Subcutaneous abdominal adipose tissue (tissue), 5 donors: ENCODE data around the gene MFAP3L.

Source experiments
- H3K27ac ChIP-seq: one replicate; pipeline ENCODE4 v1.7.0; 2013; ENCODE audit warnings: low read depth, mild to moderate bottlenecking, inconsistent platforms, low read length, moderate library complexity
- H3K27me3 ChIP-seq, 5 donors: one replicate each; pipeline ENCODE4 v1.7.0; 2013; ENCODE audit warnings: low read length in 5 of 5, inconsistent platforms in 1 of 5; ENCODE audit not compliant: control insufficient read depth in 5 of 5, insufficient read depth in 4 of 5
- H3K36me3 ChIP-seq, 5 donors: one replicate each; pipeline ENCODE4 v1.7.0; 2013; ENCODE audit warnings: low read length in 5 of 5; ENCODE audit not compliant: control insufficient read depth in 5 of 5, insufficient read depth in 5 of 5
- H3K4me1 ChIP-seq, 5 donors: one replicate each; pipeline ENCODE4 v1.7.0; 2013; ENCODE audit warnings: low read length in 5 of 5, mild to moderate bottlenecking in 3 of 5, moderate library complexity in 1 of 5; ENCODE audit not compliant: control insufficient read depth in 5 of 5, insufficient read depth in 5 of 5
- H3K4me3 ChIP-seq, 5 donors: one replicate each; pipeline ENCODE4 v1.7.0; 2013; ENCODE audit warnings: low read length in 5 of 5, low read depth in 1 of 5
- H3K9ac ChIP-seq, 5 donors: one replicate each; pipeline ENCODE4 v1.7.0; 2013; ENCODE audit warnings: low read length in 5 of 5, mild to moderate bottlenecking in 4 of 5, moderate library complexity in 3 of 5
- H3K9me3 ChIP-seq, 5 donors: one replicate each; pipeline ENCODE4 v1.7.0; 2013; ENCODE audit warnings: low read length in 5 of 5; ENCODE audit not compliant: control insufficient read depth in 5 of 5
- donor health status: healthy.
- donor health status: healthy.
- donor health status: healthy.
- donor health status: healthy.
- donor health status: healthy.

Gene MFAP3L

GRCh38 chr4:169975131-169975837, 50.9 kb downstream of the MFAP3L start:
- Histone ChIP-seq H3K36me3 (no peaks in the 10 kb centered on the region), H3K9ac (no peak overlapping the region), H3K9me3 (no peaks in the 10 kb centered on the region), H3K27ac (no peak overlapping the region), H3K4me1 (no peaks in the 10 kb centered on the region), H3K27me3 (peaks cover 0 to 6% (median 0%) of the 10 kb centered on the region in 5 donors), H3K4me3 (no peak overlapping the region)

GRCh38 chr4:169971456-169972015, 54.7 kb downstream of the MFAP3L start:
- Histone ChIP-seq H3K36me3 (no peaks in the 10 kb centered on the region), H3K4me1 (no peaks in the 10 kb centered on the region), H3K9ac (no peak overlapping the region), H3K27ac (no peak overlapping the region), H3K9me3 (no peaks in the 10 kb centered on the region), H3K27me3 (peaks cover 0 to 3% (median 0%) of the 10 kb centered on the region in 5 donors), H3K4me3 (no peak overlapping the region)

DNA sequence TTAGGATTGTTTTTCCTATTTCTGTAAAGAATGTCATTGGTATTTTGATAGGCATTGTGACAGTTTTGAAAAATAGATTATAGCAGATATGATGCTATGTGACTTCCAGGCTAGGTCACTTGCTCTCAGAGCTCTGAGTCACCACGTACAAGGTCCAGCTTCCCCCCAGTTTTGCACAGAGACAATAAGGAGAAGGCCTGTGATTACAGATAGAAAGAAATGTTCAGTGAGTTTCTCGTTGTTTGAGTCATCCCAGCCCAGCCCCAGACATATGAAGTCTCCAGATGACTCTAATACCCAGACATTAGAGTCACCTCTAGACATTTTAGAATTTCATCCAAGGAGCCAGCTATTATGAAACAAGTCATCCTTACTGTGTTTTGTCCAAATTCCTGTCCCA, 57.2 kb downstream of the MFAP3L start:
- no peaks in the 10 kb centered on the region for H3K36me3 ChIP-seq
- no peak overlapping the region for H3K27ac ChIP-seq
- H3K9me3 ChIP-seq: no peaks in the 10 kb centered on the region
- H3K27me3 ChIP-seq: no peaks in the 10 kb centered on the region
- H3K4me3 ChIP-seq: no peak overlapping the region
- no peak overlapping the region for H3K9ac ChIP-seq
- no peaks in the 10 kb centered on the region for H3K4me1 ChIP-seq

- Histone ChIP-seq H3K36me3 (no peaks in the 10 kb centered on the region), H3K4me3 (no peak overlapping the region), H3K9ac (no peak overlapping the region), H3K27me3 (no peaks in the 10 kb centered on the region), H3K9me3 (no peaks in the 10 kb centered on the region), H3K27ac (no peak overlapping the region), H3K4me1 (no peaks in the 10 kb centered on the region)
Measured at GRCh38 chr4:169963998-169964397, 62.2 kb downstream of the MFAP3L start.

DNA sequence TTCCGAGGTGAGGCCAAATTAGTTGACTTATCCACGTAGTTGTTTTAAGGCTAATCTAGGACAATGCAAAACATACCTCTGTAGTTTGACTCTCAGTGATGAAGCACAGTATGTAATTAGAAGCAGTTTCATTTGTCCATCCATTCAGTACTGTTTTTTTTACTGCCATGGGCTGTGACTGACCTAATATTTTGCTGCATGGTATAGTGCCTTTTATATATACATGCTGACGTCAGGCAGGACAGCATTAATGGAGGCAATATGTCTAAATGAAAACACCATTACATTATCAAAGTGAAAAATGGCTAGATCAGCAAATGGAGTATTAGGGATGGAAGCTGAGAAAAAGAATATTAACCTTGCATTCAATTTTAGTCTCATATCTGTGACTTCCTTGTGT, 66.9 kb downstream of the MFAP3L start:
- no peak overlapping the region for H3K27ac ChIP-seq
- H3K27me3 ChIP-seq: no peaks in the 10 kb centered on the region
- no peaks in the 10 kb centered on the region for H3K4me1 ChIP-seq
- no peaks in the 10 kb centered on the region for H3K9me3 ChIP-seq
- no peak overlapping the region for H3K9ac ChIP-seq
- no peak overlapping the region for H3K4me3 ChIP-seq
- no peaks in the 10 kb centered on the region for H3K36me3 ChIP-seq

DNA sequence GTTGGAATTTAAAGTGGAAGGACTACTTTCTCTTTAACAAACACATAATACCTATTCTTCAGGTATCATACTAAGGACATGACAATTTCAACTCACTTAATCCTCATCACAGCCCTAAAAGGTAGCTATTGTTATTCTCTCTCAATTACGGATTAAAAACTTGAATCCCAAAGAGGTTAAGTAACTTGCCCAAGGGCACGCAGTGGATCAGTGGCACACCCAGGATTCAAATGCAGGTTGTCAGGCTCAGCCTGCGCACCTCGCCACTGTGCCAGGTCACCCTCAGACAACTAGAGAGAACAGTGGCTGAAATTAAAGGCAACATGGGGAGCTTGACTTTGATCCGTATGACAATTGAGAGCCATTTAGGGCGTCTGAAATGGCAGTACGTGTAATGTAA, 67.6 kb downstream of the MFAP3L start:
- H3K4me3 ChIP-seq: no peak overlapping the region
- H3K9me3 ChIP-seq: no peaks in the 10 kb centered on the region
- no peak overlapping the region for H3K9ac ChIP-seq
- no peaks in the 10 kb centered on the region for H3K4me1 ChIP-seq
- H3K27me3 ChIP-seq: no peaks in the 10 kb centered on the region
- H3K36me3 ChIP-seq: no peaks in the 10 kb centered on the region
- H3K27ac ChIP-seq: no peak overlapping the region

DNA sequence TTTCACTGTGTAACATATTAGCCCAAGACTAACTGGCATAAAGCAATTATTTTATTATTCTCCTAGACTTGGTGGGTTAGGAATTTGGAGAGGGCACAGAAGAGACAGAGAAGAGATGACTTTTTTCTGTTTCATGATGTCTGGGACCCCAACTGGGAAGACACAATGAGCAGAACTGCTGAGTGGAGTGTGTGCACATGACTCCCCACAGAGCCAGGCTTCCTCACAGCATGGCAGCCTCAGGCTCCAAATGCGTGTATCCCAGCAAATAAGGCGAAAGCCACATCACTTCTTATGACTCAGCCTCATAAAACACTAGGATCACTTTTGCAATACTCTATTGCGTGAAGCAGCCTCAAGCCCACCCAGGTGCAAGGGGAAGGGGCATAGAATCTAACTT, 68.4 kb downstream of the MFAP3L start:
- H3K27ac ChIP-seq: no peak overlapping the region
- H3K27me3 ChIP-seq: no peaks in the 10 kb centered on the region
- no peak overlapping the region for H3K4me3 ChIP-seq
- H3K4me1 ChIP-seq: peaks cover 0 to 3% (median 0%) of the 10 kb centered on the region in 5 donors
- H3K36me3 ChIP-seq: no peaks in the 10 kb centered on the region
- H3K9ac ChIP-seq: no peak overlapping the region
- no peaks in the 10 kb centered on the region for H3K9me3 ChIP-seq

GRCh38 chr4:169956091-169956843, 69.9 kb downstream of the MFAP3L start:
- H3K4me3 ChIP-seq: no peak overlapping the region

DNA sequence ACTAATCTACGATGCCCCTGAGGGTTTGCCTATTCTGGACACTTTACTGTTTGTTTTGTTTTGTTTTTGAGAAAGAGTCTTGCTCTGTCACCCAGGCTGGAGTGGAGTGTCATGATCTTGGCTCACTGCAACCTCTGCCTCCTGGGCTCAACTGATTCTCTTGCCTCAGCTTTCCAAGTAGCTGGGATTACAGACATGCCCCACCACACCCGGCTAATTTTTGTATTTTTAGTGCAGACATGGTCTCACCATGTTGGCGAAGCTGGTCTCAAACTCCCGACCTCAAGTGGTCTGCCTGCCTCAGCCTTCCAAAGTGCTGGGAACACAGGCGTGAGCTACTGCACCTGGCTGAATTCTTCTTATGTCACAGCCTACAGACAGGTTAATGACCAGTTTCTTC, 70.7 kb downstream of the MFAP3L start:
- peaks cover 0 to 3% (median 0%) of the 10 kb centered on the region in 5 donors for H3K4me1 ChIP-seq
- H3K9me3 ChIP-seq: no peaks in the 10 kb centered on the region
- H3K27ac ChIP-seq: no peak overlapping the region
- no peak overlapping the region for H3K4me3 ChIP-seq
- no peak overlapping the region for H3K9ac ChIP-seq
- no peaks in the 10 kb centered on the region for H3K27me3 ChIP-seq
- H3K36me3 ChIP-seq: no peaks in the 10 kb centered on the region

More at GRCh38 chr4:169956091-169956843, 69.9 kb downstream of the MFAP3L start:
- H3K9ac ChIP-seq: no peak overlapping the region
- no peaks in the 10 kb centered on the region for H3K9me3 ChIP-seq
- H3K27ac ChIP-seq: no peak overlapping the region
- H3K27me3 ChIP-seq: no peaks in the 10 kb centered on the region
- H3K36me3 ChIP-seq: no peaks in the 10 kb centered on the region
- peaks cover 0 to 3% (median 0%) of the 10 kb centered on the region in 5 donors for H3K4me1 ChIP-seq
